Measurements from ENCODE around the gene FAM72A. TPM values are rescaled to one million over a fixed set of nuclear protein-coding genes. Genes with fewer than 3 reads are reported as not detected.
"Not testable (repeated sequence)": the region's sequence is repeated elsewhere in the genome, so short reads cannot be mapped to it uniquely, and the experiment has no call there.

FAM72A gene
- total RNA-seq (1 to 10 TPM; 3.9 to 5.0 TPM), polyA plus RNA-seq (ENCODE audit: insufficient read length in 6 of 6) (1 to 10 TPM; 5.2 to 7.7 (median 7.2) TPM)
- long read RNA-seq, donor 1, partial matches to known transcripts, result 0 of 3 reads
- long read RNA-seq, donor 1, other reads (novel, unspliced or antisense), result 0 of 3 reads
- long read RNA-seq, donor 2, partial matches to known transcripts, result 0 of 4 reads
- long read RNA-seq, donor 2, other reads (novel, unspliced or antisense), result 0 of 4 reads
- long read RNA-seq, donor 3, partial matches to known transcripts, result 5 of 8 reads
- long read RNA-seq, donor 3, other reads (novel, unspliced or antisense), result 0 of 8 reads
- long read RNA-seq, donor 4, partial matches to known transcripts, result 0 of 2 reads
- long read RNA-seq, donor 4, other reads (novel, unspliced or antisense), result 1 of 2 reads
- long read RNA-seq, donor 5, result 0 reads
- long read RNA-seq, donor 6, partial matches to known transcripts, result 0 of 2 reads
- long read RNA-seq, donor 6, other reads (novel, unspliced or antisense), result 0 of 2 reads
- long read RNA-seq, donor 7, partial matches to known transcripts, result 0 of 2 reads
- long read RNA-seq, donor 7, other reads (novel, unspliced or antisense), result 0 of 2 reads
- long read RNA-seq, donor 8, partial matches to known transcripts, result 0 of 3 reads
- long read RNA-seq, donor 8, other reads (novel, unspliced or antisense), result 0 of 3 reads
- long read RNA-seq, donor 9, result 0 reads
- long read RNA-seq, donor 10, partial matches to known transcripts, result 0 of 3 reads
- long read RNA-seq, donor 10, other reads (novel, unspliced or antisense), result 1 of 3 reads
- long read RNA-seq, donor 11, partial matches to known transcripts, result 0 of 2 reads
- long read RNA-seq, donor 11, other reads (novel, unspliced or antisense), result 0 of 2 reads
- long read RNA-seq, donor 12, partial matches to known transcripts, result 0 of 1 reads
- long read RNA-seq, donor 12, other reads (novel, unspliced or antisense), result 0 of 1 reads

- ATAC-seq (peak; percentile 87), DNase-seq (peak; percentile 93 to 99 (median 98))
- H3K27me3 ChIP-seq; H3K36me3 ChIP-seq; H3K4me1 ChIP-seq; H3K9me3 ChIP-seq; intact Hi-C loops (cut with DNase I): not testable (repeated sequence)
- Histone ChIP-seq H3K27ac (peak within 1 kb of the TSS; percentile 75 to 86), H3K4me3 (peak within 1 kb of the TSS; percentile 44 to 56)
Observed at GRCh38 chr1:206202789-206203363, at the start of gene FAM72A. Gene FAM72A, minus strand, starts transcription at chr1:206202839. Its CDS starts 814 bp downstream, at chr1:206202025.

- H3K9me3 ChIP-seq; DNase-seq; intact Hi-C loops (cut with DNase I); H3K27me3 ChIP-seq; H3K4me3 ChIP-seq; H3K4me1 ChIP-seq; ATAC-seq; H3K27ac ChIP-seq; H3K36me3 ChIP-seq: not testable (repeated sequence)
Observed at GRCh38 chr1:206250953-206251681, 48.5 kb upstream of the FAM72A start.

- H3K27me3 ChIP-seq; ATAC-seq; H3K36me3 ChIP-seq; intact Hi-C loops (cut with DNase I); H3K27ac ChIP-seq; H3K9me3 ChIP-seq; DNase-seq; H3K4me3 ChIP-seq; H3K4me1 ChIP-seq: not testable (repeated sequence)
Observed at GRCh38 chr1:206246129-206246886, 43.7 kb upstream of the FAM72A start.

- DNase-seq; H3K4me1 ChIP-seq; ATAC-seq; H3K36me3 ChIP-seq; H3K9me3 ChIP-seq; intact Hi-C loops (cut with DNase I); H3K4me3 ChIP-seq; H3K27ac ChIP-seq; H3K27me3 ChIP-seq: not testable (repeated sequence)
Observed at GRCh38 chr1:206245479-206245878, 42.8 kb upstream of the FAM72A start.

- H3K4me1 ChIP-seq; H3K9me3 ChIP-seq; intact Hi-C loops (cut with DNase I); H3K4me3 ChIP-seq; H3K27ac ChIP-seq; H3K27me3 ChIP-seq; H3K36me3 ChIP-seq: not testable (repeated sequence)
- DNase-seq (peak in 1 of 4 donors; percentile 33), ATAC-seq (peak; percentile 92)
Observed at GRCh38 chr1:206243335-206243734, 40.7 kb upstream of the FAM72A start.

GRCh38 chr1:206240288-206240687, 37.6 kb upstream of the FAM72A start:
- intact Hi-C loops (cut with DNase I); H3K4me3 ChIP-seq; H3K36me3 ChIP-seq; H3K27ac ChIP-seq; DNase-seq; H3K9me3 ChIP-seq; H3K27me3 ChIP-seq; H3K4me1 ChIP-seq; ATAC-seq: not testable (repeated sequence)

- H3K27ac ChIP-seq; H3K4me1 ChIP-seq; DNase-seq; intact Hi-C loops (cut with DNase I); H3K4me3 ChIP-seq; H3K27me3 ChIP-seq; H3K9me3 ChIP-seq; ATAC-seq; H3K36me3 ChIP-seq: not testable (repeated sequence)
Observed at GRCh38 chr1:206235190-206235589, 32.6 kb upstream of the FAM72A start.

GRCh38 chr1:206234189-206234916, 31.7 kb upstream of the FAM72A start:
- H3K36me3 ChIP-seq; ATAC-seq; intact Hi-C loops (cut with DNase I): not testable (repeated sequence)

GRCh38 chr1:206232970-206233645, 30.5 kb upstream of the FAM72A start:
- H3K4me1 ChIP-seq; DNase-seq; intact Hi-C loops (cut with DNase I); H3K9me3 ChIP-seq; H3K36me3 ChIP-seq; H3K27me3 ChIP-seq; H3K4me3 ChIP-seq; H3K27ac ChIP-seq: not testable (repeated sequence)
- peak; percentile 70 for ATAC-seq

More at GRCh38 chr1:206234189-206234916, 31.7 kb upstream of the FAM72A start:
- not testable (repeated sequence) for H3K4me1 ChIP-seq, DNase-seq, H3K9me3 ChIP-seq, H3K27me3 ChIP-seq, H3K27ac ChIP-seq, H3K4me3 ChIP-seq

- H3K9me3 ChIP-seq; H3K27me3 ChIP-seq; DNase-seq; intact Hi-C loops (cut with DNase I); H3K4me1 ChIP-seq; H3K36me3 ChIP-seq; H3K27ac ChIP-seq; H3K4me3 ChIP-seq: not testable (repeated sequence)
- peak; percentile 83 for ATAC-seq
Observed at GRCh38 chr1:206231989-206232388, 29.4 kb upstream of the FAM72A start.

- peak; percentile 51 for ATAC-seq
- DNase-seq; intact Hi-C loops (cut with DNase I): not testable (repeated sequence)
Observed at GRCh38 chr1:206229286-206229685, 26.6 kb upstream of the FAM72A start.

More at GRCh38 chr1:206229286-206229685, 26.6 kb upstream of the FAM72A start:
- not testable (repeated sequence) for H3K36me3 ChIP-seq, H3K27ac ChIP-seq, H3K9me3 ChIP-seq, H3K27me3 ChIP-seq, H3K4me3 ChIP-seq, H3K4me1 ChIP-seq
